B cell (primary cell): Measurements from ENCODE around the gene ANKRD28. TPM values are rescaled to one million over a fixed set of nuclear protein-coding genes. Genes with fewer than 3 reads are reported as not detected.

Experiments used
- ATAC-seq: fragments of 200-7000 bp; cut with Tn5 transposase; one replicate; pipeline ENCODE4 v1.10.0; 2021; ENCODE audit warnings: low read depth, mild to moderate bottlenecking, moderate number of reproducible peaks, moderate library complexity
- CTCF ChIA-PET: fragments of 350-600 bp; sonication (Branson Sonifier 250); formaldehyde crosslinking; loops from one replicate; lab custom pipeline; 2021; ENCODE audit warnings: antibody characterized with exemption, inconsistent platforms; lab: Charles Lee
- POLR2A ChIA-PET: fragments of 350-600 bp; sonication (Branson Sonifier 250); formaldehyde crosslinking; loops from one replicate; lab custom pipeline; 2021; ENCODE audit warnings: antibody characterized with exemption; lab: Charles Lee
- DNase-seq: peaks from one replicate; pipeline ENCODE4 v3.0.0; 2013
- H2AFZ ChIP-seq: 2 replicates; pipeline ENCODE4 v1.6.1; 2012; ENCODE audit warnings: mild to moderate bottlenecking, low read depth, low read length; ENCODE audit not compliant: insufficient read depth, poor library complexity, severe bottlenecking
- H3K27ac ChIP-seq, 2 donors: 1 replicate in 1 of 2; 2 replicates in 1 of 2; pipeline ENCODE4 v1.5.1; 2012 to 2013; ENCODE audit warnings: low read length in 2 of 2, mild to moderate bottlenecking in 2 of 2, moderate library complexity in 1 of 2
- H3K27me3 ChIP-seq, 4 experiments: fragments of 200-600 bp in 1 of 4; sonication (generic) in 1 of 4; replicated peaks in 1 of 4; 1 replicate in 2 of 4; 2 replicates in 2 of 4; pipeline versions ENCODE4 v1.6.1 to v1.7.0; 2013 to 2016; ENCODE audit warnings: low read length in 3 of 4, mild to moderate bottlenecking in 2 of 4, mixed read lengths in 1 of 4, moderate library complexity in 1 of 4; ENCODE audit not compliant: insufficient read depth in 4 of 4, control insufficient read depth in 3 of 4; ENCODE audit errors: control extremely low read depth in 1 of 4
- H3K36me3 ChIP-seq, 2 experiments: replicated peaks in 1 of 2; 1 replicate in 1 of 2; 2 replicates in 1 of 2; pipeline versions ENCODE4 v1.6.1 to v1.7.1; 2013; ENCODE audit warnings: low read length in 1 of 2; ENCODE audit not compliant: insufficient read depth in 2 of 2, control insufficient read depth in 1 of 2; ENCODE audit errors: control extremely low read depth in 1 of 2, extremely low read depth in 1 of 2
- H3K4me1 ChIP-seq, 2 donors: fragments of 200-600 bp in 1 of 2; sonication (generic) in 1 of 2; 1 replicate in 1 of 2; 2 replicates in 1 of 2; pipeline versions ENCODE4 v1.5.1 to v1.6.1; 2013 to 2017; ENCODE audit warnings: low read length in 2 of 2; ENCODE audit not compliant: control insufficient read depth in 2 of 2, insufficient read depth in 2 of 2
- H3K4me2 ChIP-seq: replicated peaks from 2 replicates; pipeline ENCODE3; 2012; ENCODE audit warnings: mild to moderate bottlenecking, low read depth, low read length; ENCODE audit not compliant: poor library complexity, severe bottlenecking
- H3K4me3 ChIP-seq, 5 experiments: fragments of 200-600 bp in 1 of 5; sonication (generic) in 1 of 5; 1 replicate in 3 of 5; 2 replicates in 2 of 5; pipeline versions ENCODE4 v1.5.1 to v1.7.0; 2011 to 2016; ENCODE audit warnings: low read length in 4 of 5, mild to moderate bottlenecking in 4 of 5, low read depth in 2 of 5, control low read depth in 1 of 5, moderate library complexity in 1 of 5; ENCODE audit not compliant: insufficient read depth in 1 of 5; ENCODE audit errors: control extremely low read depth in 1 of 5, extremely low read depth in 1 of 5
- H3K79me2 ChIP-seq: fragments of 200-600 bp; sonication (generic); one replicate; pipeline ENCODE4 v1.6.0; 2016; ENCODE audit warnings: low read length; ENCODE audit not compliant: control insufficient read depth, insufficient read depth
- H3K9ac ChIP-seq: fragments of 200-600 bp; sonication (generic); 2 replicates; pipeline ENCODE4 v1.6.1; 2017; ENCODE audit warnings: mild to moderate bottlenecking, low read length, moderate library complexity
- H3K9me3 ChIP-seq, 3 donors: one replicate each; pipeline versions ENCODE4 v1.6.1 to v1.7.1; 2013; ENCODE audit warnings: low read length in 2 of 3; ENCODE audit not compliant: control insufficient read depth in 2 of 3, insufficient read depth in 1 of 3; ENCODE audit errors: control extremely low read depth in 1 of 3
- H4K20me1 ChIP-seq: 2 replicates; pipeline ENCODE4 v1.6.0; 2012; ENCODE audit warnings: mild to moderate bottlenecking, low read length; ENCODE audit not compliant: insufficient read depth, control insufficient read depth, poor library complexity, severe bottlenecking
- H3K27ac Mint-ChIP-seq: one replicate; pipeline ENCODE4 v1.8.0; 2021; ENCODE audit warnings: mixed read lengths
- H3K27me3 Mint-ChIP-seq: one replicate; pipeline ENCODE4 v1.8.0; 2021; ENCODE audit warnings: mixed read lengths
- H3K4me1 Mint-ChIP-seq: one replicate; pipeline ENCODE4 v1.8.0; 2021; ENCODE audit warnings: mixed read lengths
- H3K4me3 Mint-ChIP-seq: one replicate; pipeline ENCODE4 v1.8.0; 2021; ENCODE audit warnings: mixed read lengths
- H3K9me3 Mint-ChIP-seq: one replicate; pipeline ENCODE4 v1.8.0; 2022; ENCODE audit warnings: mixed read lengths; ENCODE audit not compliant: insufficient read depth
- CTCF ChIP-seq: fragments of 200-600 bp; IDR thresholded peaks from one replicate; pipeline ENCODE4 v1.8.0; 2022; ENCODE audit warnings: antibody characterized with exemption, mild to moderate bottlenecking
- EZH2 ChIP-seq: IDR thresholded peaks from 2 replicates; pipeline ENCODE4 v1.6.1; 2012; ENCODE audit warnings: borderline replicate concordance, low read depth, mild to moderate bottlenecking, moderate library complexity, low read length; ENCODE audit not compliant: insufficient read depth, poor library complexity, severe bottlenecking
- WGBS: methylation state at CpG from one replicate; pipeline ENCODE4 v1.1.5; 2013; ENCODE audit warnings: missing lambda C conversion rate; ENCODE audit not compliant: insufficient coverage; 5-methylcytosine and 5-hydroxymethylcytosine counted together
- intact Hi-C: fragments of 100-400 bp; cut with micrococcal nuclease; formaldehyde crosslinking; loops from one replicate; pipeline ENCODE4 v1.10.0; 2022
- polyA plus RNA-seq: library from polyadenylated mRNA; depleted of rRNA; stranded (reverse); fragments of >200 nt; gene quantifications from 2 replicates; pipeline ENCODE4 v1.2.3, GENCODE V29; 2012
- total RNA-seq, 2 donors: library from RNA; stranded (reverse); fragments of 120-200 nt in 1 of 2; gene quantifications; 1 replicate in 1 of 2; 2 replicates in 1 of 2; pipeline versions ENCODE4 v1.2.3 to v1.2.4, GENCODE V29; 2013 to 2022

Gene ANKRD28
- total and polyA plus RNA-seq, 2 donors (not counting 1 experiment from before 2014, with no cell fraction given), result 20.7 to 37.4 TPM

DNA sequence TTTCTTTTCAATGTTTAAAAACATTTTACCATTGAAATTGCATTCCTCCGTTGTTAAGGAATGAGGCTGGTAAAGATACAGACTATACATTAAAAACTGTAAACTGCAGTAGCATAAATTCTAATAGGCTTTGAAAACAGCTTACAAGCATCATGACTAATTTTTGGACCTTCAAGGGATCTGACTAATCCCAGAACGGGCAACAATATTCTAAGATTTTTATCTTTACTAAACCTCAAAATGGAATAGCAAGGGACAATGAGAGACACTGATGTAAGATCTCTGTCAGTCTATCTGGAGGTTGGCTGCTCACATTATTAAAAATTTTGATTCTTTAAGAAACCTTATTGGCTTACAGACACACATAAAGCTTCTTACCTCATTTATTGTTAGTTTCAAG lies 121.5 kb downstream of the ANKRD28 start:
- Histone ChIP-seq H3K4me2 (no peak overlapping the region), H3K27me3 (no peaks in the 10 kb centered on the region), H3K4me3 (no peak overlapping the region), H3K79me2 (no peaks in the 10 kb centered on the region), H3K36me3 (peaks cover 20 to 49% of the 10 kb centered on the region in 2 experiments), H2AFZ (no peak overlapping the region), H4K20me1 (no peaks in the 10 kb centered on the region), H3K9ac (no peak overlapping the region), H3K4me1 (no peaks in the 10 kb centered on the region), H3K27ac (no peak overlapping the region), H3K9me3 (no peaks in the 10 kb centered on the region)
- Mint-ChIP-seq H3K4me3 (no peak overlapping the region), H3K27me3 (no peaks in the 10 kb centered on the region), H3K4me1 (no peaks in the 10 kb centered on the region), H3K27ac (no peak overlapping the region), H3K9me3 (no peaks in the 10 kb centered on the region)
- ChIA-PET POLR2A (no interaction called here), CTCF (no interaction called here)
- intact Hi-C loops, result no loop called here
- TF ChIP-seq EZH2 (no peak), CTCF (no peak)
- no peak for DNase-seq
- no CpG with 5 or more reads among the region's 2 CpGs for WGBS
- no peak for ATAC-seq

- Mint-ChIP-seq H3K27ac (no peak overlapping the region), H3K27me3 (no peaks in the 10 kb centered on the region), H3K4me1 (no peaks in the 10 kb centered on the region), H3K4me3 (no peak overlapping the region), H3K9me3 (no peaks in the 10 kb centered on the region)
- Histone ChIP-seq H2AFZ (no peak overlapping the region), H3K27me3 (no peaks in the 10 kb centered on the region), H3K27ac (no peak overlapping the region), H3K36me3 (peaks cover 17 to 52% of the 10 kb centered on the region in 2 experiments), H3K9ac (no peak overlapping the region), H3K4me3 (no peak overlapping the region), H3K9me3 (no peaks in the 10 kb centered on the region), H3K4me2 (no peak overlapping the region), H3K79me2 (no peaks in the 10 kb centered on the region), H3K4me1 (no peaks in the 10 kb centered on the region), H4K20me1 (no peaks in the 10 kb centered on the region)
- TF ChIP-seq EZH2 (no peak), CTCF (no peak)
- intact Hi-C loops, result no loop called here
- DNase-seq (no peak), ATAC-seq (no peak)
- 90% methylated on average over 1 of the region's 1 CpG for WGBS
- ChIA-PET CTCF (no interaction called here), POLR2A (no interaction called here)
Measured at GRCh38 chr3:15673536-15673935, 124.2 kb downstream of the ANKRD28 start.
